HG02840 (cell line): Measurements from ENCODE around the gene NOP14.
A peak's percentile ranks its signal among the peaks of the same experiment; 100 is the strongest.
"Not testable (repeated sequence)": the region's sequence is repeated elsewhere in the genome, so short reads cannot be mapped to it uniquely, and the experiment has no call there.

ENCODE experiments used
- ATAC-seq: cut with Tn5 transposase; IDR thresholded peaks from one replicate; pipeline ENCODE4 v1.9.1; 2021; ENCODE audit warnings: mild to moderate bottlenecking, moderate library complexity, moderate number of reproducible peaks; ENCODE audit not compliant: unreplicated experiment, low FRiP score

NOP14 gene

GRCh38 chr4:2943364-2944090, 19.7 kb downstream of the NOP14 start:
- ATAC-seq = no peak

DNA sequence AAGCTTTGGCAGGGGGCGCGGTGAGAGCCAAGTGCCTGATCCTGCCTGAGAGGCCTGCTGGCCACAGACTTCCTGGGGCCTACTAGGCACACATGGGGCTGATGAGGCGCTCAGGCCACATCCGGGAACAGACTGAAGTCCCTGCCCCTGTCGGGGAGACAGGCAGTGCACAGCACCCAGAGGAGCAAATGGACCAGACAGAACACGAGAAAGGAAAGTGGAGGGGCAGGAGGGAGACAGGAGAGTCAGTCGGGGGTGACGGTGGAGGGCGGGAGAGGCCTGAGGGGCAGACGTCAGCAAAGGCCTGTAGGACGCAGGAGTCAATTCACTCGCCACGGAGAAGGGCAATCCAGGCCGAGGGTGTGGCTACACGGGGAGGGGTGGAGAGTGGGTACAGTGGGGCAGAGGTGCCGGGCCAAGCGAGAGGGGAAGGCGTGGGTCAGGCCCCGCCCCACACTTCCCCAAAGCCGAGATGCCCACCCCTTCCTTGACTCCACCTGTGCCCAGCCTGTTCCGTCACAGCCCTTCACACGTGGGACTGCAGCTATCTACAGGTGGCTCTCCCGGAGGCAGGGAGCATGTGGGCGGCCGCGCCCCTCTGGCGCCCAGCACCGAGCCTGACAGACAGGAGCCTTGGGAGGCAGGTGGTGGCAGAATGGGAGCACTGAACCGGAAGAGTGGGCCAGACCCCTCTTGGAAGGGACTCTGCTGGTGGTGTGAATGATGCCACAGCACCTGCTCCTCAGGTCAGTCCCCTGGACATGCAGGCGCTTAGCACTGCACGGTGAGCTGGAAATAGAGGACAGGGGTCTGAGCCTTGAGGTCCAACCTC, 20.5 kb downstream of the NOP14 start:
- ATAC-seq = no peak

- no peak for ATAC-seq
Measured at GRCh38 chr4:2942037-2942531, 21.1 kb downstream of the NOP14 start.

DNA sequence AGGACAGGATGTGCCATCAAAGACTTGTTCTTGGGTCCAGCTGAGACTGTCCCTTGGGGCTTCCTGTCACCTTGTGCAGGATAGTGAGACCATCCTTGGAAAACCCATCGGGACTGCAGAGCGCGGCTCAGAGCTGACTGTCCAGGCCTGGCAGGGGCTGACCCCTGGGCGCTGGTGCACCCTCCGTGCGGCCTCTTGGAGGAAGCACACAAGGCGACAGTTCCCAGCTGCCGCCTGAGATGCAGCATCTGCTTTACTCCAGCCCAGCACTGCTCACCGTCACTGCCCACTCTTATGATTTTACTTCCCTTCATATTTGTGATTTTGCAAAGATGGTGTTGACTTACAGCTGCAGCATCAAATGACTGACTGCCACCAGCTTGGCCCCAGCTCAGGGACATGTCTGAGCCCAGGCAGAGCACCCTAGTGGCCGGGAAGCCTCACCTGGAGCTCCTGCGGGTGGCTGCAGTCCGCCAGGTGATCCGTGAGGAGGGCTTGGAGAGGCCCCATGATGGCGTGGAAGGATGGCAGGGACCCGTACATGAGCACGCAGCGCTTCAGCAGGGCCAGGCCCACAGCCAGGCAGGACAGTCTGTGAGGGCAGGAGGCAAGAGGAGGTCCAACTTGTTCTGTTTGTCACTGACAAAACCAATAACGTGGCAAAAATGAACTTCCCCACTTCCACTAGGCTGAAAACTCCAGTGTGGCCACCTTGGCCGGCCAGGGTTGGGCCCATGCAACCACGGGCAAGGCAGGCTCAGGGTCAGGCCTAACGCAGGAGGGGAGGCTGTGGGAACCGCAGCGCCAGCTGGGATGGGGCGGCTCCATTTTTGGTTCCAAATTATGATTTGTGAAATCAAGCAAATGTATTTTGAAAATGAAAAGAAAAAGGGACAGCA, 21.8 kb downstream of the NOP14 start:
- ATAC-seq = no peak

DNA sequence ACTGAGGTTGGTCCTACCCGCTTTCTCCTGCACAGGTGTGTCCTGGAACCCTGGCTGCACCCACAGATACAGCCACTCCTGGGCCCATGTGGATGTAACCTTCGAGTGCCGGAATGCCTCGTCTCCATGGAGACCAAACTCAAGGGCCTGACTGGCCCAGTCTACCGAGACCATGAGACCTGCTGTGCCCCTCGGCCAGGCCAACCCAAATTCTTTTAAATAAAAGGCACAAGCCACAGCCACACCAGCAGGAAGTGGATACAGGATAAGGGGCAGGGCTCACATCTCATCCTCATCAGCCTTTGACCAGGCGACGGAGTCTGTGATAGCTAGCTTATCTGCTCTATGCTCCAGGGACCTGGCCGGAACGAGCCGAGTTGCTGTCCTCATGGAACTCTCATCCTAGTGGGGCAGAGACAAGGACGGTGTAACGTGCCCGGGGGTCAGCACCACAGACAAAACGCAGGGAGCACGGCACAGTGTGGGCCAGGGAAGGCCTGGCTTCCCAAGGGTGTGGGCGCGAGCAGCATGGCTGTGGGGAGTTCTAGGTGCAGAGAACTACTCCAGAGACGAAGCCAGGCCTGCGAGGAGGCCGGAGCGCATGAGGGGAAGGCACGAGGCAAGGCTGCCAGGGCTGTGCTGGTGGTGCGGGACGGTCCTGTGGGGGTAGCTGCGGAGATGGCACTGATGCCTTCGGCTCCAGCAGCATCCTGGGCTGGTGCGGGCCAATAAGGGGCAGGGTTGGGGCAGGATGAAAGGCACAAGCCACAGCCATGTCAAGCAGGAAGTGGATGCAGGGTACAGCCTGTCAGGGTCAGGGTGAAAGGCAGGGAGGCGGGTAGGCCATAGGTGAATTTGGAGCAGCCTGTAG, 22.7 kb downstream of the NOP14 start:
- no peak for ATAC-seq

DNA sequence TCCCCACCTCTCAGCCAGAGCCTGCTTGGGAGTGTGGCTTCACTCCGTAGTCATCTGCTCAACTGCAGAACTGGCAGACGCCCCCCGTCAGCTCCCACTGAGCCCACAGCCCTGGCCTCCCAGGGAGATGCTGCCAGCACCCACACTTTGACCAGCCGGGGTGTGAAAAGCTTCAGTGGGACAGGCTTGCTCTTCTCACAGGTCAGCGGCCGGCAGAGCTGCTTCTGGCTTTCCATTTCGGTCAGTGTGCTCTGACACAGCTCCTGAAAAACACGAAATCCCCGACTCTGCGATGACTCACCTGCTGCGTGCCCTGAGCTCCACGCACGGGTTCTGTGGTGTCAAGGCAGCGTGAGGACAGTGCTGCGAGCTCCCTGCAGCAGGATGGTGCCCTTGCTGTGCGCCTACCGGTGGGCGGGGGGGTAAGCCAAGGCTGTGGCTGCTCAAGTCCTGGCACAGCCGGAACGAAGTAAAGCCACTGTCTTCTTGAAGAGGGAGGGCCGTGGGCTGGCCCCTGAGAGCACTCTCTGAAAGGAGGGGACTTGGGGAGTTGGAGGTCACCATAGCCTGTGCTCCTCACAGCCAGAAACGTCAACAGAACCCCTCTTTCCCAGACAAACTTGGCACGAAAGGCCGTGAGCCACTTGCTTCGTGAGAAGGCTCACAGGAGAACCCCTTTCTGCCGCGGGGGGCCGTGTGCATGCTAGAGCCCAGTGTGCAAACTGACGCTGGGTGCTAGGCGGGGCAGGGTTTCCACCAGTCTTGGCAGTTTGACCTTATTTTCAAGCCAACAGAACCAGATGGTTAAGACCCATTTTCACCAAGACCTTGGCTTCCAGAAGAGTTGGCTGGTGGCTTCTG, 23.6 kb downstream of the NOP14 start:
- ATAC-seq = no peak

- no peak for ATAC-seq
Measured at GRCh38 chr4:2938906-2939305, 24.3 kb downstream of the NOP14 start.

DNA sequence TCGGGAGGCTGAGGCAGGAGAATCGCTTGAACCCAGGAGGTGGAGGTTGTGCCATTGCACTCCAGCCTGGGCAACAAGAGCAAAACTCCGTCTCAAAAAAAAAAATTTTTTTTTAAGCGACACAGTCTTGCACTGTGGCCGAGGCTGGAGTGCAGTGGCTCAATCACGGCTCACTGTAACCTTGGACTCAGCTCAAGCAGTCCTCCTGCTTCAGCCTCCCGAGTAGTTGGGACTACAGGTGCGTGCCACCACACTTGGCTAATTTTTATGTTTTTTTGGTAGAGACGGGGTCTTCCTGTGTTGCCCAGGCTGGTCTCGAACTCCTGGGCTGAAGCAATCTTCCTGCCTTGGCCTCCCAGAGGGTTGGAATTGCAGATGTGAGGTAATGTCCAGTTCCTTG, 24.8 kb downstream of the NOP14 start:
- ATAC-seq = not testable (repeated sequence)

DNA sequence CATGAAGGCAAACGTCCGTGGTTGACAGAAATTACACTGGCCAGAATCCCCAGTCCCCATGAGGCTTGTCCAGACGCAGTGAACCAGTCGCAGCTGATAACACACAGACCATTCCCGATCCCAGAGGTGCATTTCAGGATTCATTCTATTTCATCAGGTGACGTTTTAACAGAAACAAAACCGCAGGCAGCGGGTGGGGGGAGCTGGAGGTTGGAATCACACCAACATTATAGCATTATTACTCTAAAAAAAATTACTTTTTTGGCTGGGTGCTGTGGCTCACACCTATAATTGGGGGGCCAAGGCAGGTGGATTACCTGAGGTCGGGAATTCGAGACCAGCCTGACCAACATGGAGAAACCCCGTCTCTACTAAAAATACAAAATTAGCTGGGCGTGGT, 25.2 kb downstream of the NOP14 start:
- ATAC-seq = no peak

DNA sequence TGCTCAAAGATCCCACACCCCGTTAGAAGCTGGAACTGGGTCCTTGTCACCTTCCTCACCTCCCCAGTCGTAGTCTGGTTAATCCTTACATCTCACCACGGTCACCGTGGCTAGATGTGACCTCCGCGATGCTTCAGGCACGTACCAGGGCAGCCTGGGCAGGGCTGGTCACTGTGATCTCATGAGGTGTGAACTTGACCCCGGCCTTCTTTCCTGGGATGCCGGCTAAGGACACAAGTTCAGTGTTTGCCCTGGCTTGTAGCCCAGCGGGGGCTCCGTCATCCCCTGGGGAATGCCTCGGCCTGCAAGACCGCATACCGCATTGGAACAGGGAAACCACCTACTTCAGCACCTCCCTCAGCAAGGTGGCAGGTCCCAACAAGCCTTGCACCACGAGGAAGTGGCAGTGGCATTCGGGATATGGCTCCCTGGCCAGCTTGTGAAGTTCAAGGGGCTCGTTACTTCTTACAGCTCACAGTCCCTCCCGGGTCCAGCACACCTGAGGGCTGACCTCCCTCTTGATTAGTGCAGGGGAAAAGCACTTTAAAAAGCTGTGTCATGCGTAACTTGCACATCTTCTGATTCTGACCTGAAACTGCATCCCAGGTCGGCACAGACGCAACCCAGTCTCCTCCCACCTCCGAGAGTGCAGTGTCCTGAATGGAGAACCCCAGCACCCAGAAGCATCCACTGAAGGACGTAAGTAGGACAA, 25.9 kb downstream of the NOP14 start:
- no peak for ATAC-seq

DNA sequence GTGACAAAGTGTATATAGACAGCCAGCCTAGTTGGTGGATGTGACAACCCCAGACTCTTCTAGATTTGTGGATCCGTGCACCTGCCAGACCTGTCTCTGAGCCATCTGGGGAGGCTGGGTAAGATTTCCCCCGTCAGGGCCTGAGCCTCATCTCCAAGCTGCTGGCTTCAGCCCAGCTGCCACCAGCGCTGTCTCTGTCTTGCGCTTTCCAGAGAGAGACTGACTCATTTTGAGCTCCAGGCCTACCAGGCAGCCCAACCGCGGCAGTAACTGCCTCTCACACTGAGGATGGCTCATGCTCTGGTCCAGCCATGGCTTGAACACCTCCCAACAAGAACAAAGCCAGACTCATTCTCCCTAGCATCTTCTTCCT, 26.4 kb downstream of the NOP14 start:
- no peak for ATAC-seq

DNA sequence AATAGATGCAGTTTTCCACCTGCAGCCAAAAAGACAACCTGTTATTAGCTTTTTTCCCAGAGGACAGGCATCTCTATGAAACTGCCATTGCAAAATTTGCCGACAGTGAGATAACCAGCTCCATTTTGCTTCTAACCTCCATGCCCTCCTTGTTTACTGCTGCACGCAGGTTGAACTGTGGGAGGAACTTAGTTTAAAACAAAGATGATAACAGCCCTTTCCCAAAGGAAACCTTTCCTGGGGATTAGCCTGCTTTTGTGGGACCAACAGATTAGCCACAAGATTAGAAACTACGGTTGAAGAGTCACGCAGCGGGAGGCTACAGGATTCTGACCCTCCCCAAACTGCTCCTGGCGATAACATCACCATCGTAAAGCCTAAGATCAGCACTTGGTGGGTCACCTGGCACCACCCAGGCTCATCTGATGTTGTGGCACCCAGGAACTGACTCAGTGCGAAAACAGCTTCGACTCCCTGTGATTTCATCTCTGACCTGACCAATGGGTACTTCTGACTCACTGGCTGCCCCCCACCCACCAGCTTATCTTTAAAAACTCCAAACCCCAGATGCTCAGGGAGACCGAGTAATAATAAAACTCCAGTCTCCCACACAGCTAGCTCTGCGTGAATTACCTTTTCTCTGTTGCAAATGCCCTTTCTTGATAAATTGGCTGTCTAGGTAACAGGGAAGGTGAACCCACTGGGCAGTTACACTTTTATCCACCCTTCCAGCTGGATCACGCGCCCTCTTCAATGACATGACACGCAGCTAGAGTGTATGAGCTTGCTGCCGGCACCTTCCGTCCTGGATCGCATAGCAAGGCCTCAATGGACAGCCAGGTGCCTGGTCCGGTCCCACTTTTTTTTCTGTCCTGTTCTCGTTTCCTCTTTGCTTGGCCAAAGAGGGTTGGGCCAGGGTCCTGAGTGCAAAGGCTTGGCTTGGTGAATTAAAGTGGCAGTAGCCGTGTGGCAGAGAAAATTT, 27.2 kb downstream of the NOP14 start:
- ATAC-seq = no peak

DNA sequence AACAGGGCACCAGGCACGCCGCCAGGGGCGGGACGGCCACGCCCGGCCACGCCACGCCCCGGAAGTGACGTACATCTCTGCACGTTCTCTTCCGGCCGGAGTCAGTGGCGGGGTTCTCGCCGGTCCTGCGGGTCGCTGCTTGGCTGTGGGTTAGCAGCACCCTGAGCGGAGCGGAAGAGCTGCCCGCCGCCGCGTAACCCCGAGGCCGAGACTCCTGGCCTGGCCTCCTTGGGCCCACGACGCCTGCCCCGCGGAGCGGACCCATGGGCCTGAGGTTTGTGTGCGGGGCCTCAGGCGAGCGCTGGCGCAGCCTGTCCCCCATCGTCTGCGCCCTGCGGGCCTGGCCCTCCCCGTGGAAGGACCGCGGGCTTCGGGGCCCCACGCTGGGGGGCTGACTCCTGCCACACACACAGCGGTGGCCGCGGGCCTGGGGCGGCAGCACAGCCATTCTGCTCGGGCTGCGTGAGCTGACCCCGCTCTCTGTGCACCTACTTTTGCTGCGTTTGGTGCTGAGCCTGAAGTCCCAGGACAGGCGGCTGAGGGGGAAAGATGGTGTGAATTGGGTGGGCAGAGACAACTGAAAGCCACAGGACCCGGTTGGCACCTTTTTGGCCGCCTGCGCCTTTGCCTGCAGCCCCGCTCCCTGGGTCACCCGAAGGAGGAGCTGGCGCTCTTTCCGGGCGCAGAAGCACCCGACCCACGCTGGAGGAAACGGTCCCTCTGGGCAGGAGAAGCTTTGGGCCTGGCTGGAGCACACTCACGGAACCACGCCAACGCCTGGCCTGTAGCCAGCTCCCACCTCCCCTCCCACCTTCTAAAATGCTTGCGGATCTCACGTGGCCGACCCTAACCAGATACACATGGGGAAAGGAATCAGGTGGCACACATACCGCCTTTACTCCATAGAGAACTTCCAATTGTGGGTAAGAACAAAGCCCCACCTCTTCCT, 28.1 kb downstream of the NOP14 start:
- ATAC-seq = peak; percentile 46

DNA sequence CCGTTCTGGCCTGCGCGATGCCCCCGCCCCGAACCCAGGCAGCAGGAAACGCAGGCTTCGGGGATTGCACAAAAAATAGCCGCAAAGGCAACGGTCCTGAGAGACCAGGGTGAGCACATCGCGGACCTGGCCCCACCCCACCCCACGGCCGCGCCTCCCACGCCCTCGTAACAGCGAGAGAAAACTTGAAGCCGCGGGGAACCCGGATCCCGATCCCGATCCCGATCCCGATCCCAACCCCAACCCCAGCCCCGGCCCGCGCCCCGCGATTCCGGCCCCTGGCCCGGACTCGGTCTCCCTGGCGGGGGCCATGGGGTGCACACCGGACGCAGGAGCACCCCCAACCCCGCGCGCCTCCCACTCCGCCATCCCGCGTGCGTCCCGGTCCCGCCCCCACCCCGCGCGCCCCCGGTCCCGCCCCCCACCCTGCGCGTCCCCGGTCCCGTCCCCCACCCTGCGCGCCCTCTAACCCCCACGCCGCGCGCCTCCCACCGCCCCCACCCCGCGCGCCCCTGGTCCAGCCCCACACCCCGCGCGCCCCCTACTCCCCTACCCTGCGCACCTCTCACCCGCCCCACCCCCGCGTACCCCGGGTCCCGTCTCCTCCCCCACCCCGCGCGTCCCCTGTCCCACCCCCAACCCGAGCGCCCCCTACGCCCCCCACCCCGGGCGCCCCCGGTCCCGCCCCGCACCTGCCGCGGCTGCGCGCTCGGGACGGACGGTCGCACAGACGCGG, 29.0 kb downstream of the NOP14 start:
- ATAC-seq = no peak

DNA sequence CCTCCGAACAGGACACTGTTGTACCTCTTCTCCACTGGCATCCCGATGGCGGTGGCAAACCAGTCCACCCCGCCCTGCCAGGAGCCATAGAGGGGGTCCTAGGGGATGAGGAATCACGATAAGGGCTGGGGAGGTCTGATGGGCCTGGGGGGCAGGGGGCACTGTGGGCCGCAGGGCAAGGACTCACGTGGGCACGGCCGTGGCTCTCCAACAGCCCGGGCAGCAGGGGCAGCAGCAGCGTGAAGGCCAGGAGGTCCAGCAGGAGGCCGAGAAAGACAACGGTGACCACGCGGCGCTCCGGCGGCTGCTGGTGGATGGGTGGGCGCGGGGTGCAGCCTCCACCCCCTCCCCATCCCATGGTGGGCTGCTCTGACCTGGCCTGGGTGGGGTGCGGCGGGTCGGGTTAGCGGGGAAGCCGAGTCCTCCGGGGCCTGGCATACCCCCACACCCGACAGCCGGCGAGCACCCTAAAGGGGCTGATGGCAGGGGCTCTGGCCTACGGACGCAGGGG, 29.6 kb downstream of the NOP14 start:
- ATAC-seq = no peak
